Limb (tissue), 2 donors: ENCODE data around the gene CACNA1C.
A peak's percentile ranks its signal among the peaks of the same experiment; 100 is the strongest.

Source experiments
- DNase-seq, 2 donors: peaks; one replicate each; pipeline ENCODE4 v3.0.0-alpha.2; 2016; ENCODE audit errors: extremely low spot score in 2 of 2

The CACNA1C gene

GRCh38 chr12:2652401-2653081 is 599.8 kb downstream of the CACNA1C start:
- DNase-seq: peak in 1 of 2 donors; percentile 24

DNA sequence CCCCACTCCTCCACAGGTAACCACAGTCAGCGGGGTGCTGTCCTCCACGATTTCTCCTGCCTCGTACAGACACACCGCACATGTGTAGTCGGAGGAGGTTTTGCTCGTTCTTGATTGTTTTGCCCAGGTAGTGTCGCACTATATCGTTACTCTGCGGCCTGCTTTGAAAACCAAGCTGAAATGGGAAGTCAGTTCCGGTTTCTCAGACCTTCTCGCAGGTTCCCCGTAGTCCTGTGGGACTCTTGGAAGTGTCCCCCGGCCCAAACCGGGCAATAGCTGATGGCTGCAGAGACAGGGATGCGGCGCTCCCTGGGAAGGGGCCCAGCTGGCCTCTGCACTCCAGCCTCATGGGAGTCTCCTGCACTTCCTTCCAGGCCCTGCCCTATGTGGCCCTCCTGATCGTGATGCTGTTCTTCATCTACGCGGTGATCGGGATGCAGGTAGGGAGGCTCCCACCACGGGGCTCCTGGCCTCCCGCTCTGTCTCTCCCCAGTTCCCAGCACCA is 600.7 kb downstream of the CACNA1C start:
- DNase-seq: peak in 1 of 2 donors; percentile 7

GRCh38 chr12:2654311-2654710 is 601.5 kb downstream of the CACNA1C start:
- DNase-seq: peak in 1 of 2 donors; percentile 24

GRCh38 chr12:2654741-2655140 is 602.0 kb downstream of the CACNA1C start:
- DNase-seq: peak in 1 of 2 donors; percentile 3

- no peak for DNase-seq
These were observed 609.7 kb downstream of the CACNA1C start for GRCh38 chr12:2662524-2662923.

GRCh38 chr12:2664721-2665577 is 612.2 kb downstream of the CACNA1C start:
- DNase-seq: no peak

GRCh38 chr12:2666411-2666810 is 613.6 kb downstream of the CACNA1C start:
- peak in 1 of 2 donors; percentile 16 for DNase-seq

GRCh38 chr12:2666846-2667245 is 614.1 kb downstream of the CACNA1C start:
- DNase-seq: peak in 1 of 2 donors; percentile 11

- peak in 1 of 2 donors; percentile 9 for DNase-seq
These were observed 615.1 kb downstream of the CACNA1C start for GRCh38 chr12:2667716-2668440.

- DNase-seq: no peak
These were observed 616.0 kb downstream of the CACNA1C start for GRCh38 chr12:2668816-2669215.

- DNase-seq: no peak
These were observed 616.8 kb downstream of the CACNA1C start for GRCh38 chr12:2669560-2669959.

- DNase-seq: peak in 1 of 2 donors; percentile 5
These were observed 620.1 kb downstream of the CACNA1C start for GRCh38 chr12:2672863-2673262.

- DNase-seq: peak in 1 of 2 donors; percentile 9
These were observed 621.4 kb downstream of the CACNA1C start for GRCh38 chr12:2673966-2674810.

GRCh38 chr12:2675776-2676175 is 623.0 kb downstream of the CACNA1C start:
- DNase-seq: no peak

DNA sequence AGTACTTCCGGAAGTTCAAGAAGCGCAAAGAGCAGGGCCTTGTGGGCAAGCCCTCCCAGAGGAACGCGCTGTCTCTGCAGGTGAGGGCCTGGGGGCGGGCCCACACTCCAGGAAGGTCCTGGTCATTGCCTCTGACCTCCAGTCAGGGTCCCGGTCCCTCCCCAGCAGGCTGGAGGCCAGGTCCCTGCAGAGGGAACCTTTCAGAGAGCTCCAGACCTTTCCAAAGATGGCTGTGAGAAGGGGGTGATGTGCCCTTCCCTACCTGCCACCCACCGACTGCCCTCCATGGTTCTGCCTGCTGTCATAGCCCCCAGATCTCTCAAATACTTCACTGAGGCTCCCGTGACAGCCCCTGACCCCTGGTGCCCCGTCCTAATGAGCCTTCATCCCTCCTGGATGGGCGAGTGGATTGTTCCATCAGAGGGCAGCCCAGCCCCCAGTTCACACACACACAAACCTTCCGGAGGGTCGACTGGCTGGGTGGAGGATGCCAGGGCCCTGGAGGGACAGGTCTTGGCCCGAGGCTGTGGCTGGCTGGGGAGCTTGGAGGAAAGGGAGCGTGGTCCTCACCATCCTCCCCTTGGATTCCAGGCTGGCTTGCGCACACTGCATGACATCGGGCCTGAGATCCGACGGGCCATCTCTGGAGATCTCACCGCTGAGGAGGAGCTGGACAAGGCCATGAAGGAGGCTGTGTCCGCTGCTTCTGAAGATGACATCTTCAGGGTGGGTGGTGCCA is 624.5 kb downstream of the CACNA1C start:
- no peak for DNase-seq

- no peak for DNase-seq
These were observed 625.6 kb downstream of the CACNA1C start for GRCh38 chr12:2678426-2678825.

DNA sequence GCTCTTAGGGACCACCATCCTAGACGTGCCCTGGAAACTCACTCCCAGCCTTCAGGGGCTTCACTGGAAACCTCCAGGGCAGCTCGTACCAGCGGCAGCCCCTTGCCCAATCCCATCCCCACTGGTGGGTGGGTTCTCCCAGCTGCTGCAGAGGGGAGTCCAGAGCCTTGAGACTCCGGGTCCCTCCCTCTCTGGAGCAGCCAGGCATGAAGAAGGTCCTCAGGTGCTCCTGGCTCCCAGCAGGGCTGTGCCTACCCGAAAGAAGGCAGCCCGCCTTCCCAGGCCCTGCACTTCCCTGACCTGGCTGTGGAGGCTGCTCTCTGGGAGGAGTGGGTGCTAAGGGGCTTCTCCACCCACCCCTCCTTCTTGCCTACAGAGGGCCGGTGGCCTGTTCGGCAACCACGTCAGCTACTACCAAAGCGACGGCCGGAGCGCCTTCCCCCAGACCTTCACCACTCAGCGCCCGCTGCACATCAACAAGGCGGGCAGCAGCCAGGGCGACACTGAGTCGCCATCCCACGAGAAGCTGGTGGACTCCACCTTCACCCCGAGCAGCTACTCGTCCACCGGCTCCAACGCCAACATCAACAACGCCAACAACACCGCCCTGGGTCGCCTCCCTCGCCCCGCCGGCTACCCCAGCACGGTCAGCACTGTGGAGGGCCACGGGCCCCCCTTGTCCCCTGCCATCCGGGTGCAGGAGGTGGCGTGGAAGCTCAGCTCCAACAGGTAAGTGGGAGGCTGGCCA is 626.5 kb downstream of the CACNA1C start:
- no peak for DNase-seq

GRCh38 chr12:2679816-2680675 is 627.3 kb downstream of the CACNA1C start:
- no peak for DNase-seq

DNA sequence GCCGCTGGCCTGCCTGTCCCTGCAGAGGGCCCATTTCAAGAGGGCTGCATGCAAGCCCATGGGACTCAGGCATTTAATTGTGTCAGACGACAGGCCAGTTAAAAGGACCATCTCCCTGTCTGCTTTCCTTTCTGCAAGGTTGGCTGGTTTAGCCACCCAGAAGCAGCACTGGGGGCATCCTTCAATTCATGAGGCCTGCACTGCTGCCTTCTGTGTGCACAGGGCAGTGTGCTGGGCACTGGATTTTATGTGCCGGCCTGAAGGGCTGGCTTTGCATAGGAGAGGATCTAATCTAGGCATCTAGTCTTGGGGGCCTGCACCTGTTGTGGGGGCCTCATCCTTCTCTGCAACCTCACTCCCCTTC is 627.9 kb downstream of the CACNA1C start:
- DNase-seq: no peak
